Erythroblast (primary cell): Measurements from ENCODE around the gene SPATS1.

Experiments
- GATA1 ChIP-seq: IDR thresholded peaks from 2 replicates; pipeline ENCODE4 v1.6.1; 2011; ENCODE audit warnings: low read depth, mild to moderate bottlenecking, control low read depth, low read length, moderate library complexity
- POLR2A ChIP-seq: IDR thresholded peaks from 2 replicates; pipeline ENCODE4 v1.6.1; 2011; ENCODE audit warnings: mild to moderate bottlenecking, low read length

- no peak for TF ChIP-seq POLR2A
- TF ChIP-seq GATA1 = no peak
Measured at GRCh38 chr6:44310241-44310640, 32.2 kb upstream of the SPATS1 start.
